PC-3 (cell line): Measurements from ENCODE around the gene EIF2A. TPM values are rescaled to one million over a fixed set of nuclear protein-coding genes. Genes with fewer than 3 reads are reported as not detected.
"Not testable (repeated sequence)": the region's sequence is repeated elsewhere in the genome, so short reads cannot be mapped to it uniquely, and the experiment has no call there.

Experiments
- ATAC-seq: fragments of 200-7000 bp; cut with Tn5 transposase; 2 replicates; pipeline ENCODE4 v1.9.1; 2020; ENCODE audit warnings: mild to moderate bottlenecking, moderate library complexity
- BruUV-seq: library from RNA; stranded (reverse); fragments of 400-500 nt; replicated peaks from 2 replicates; lab custom pipeline; 2021; lab: Mats Ljungman, UMichigan
- CTCF ChIA-PET: fragments of 300-600 bp; sonication (Branson Sonifier 250); formaldehyde crosslinking; loops from one replicate; lab custom pipeline; 2022; ENCODE audit warnings: antibody characterized with exemption; lab: Charles Lee
- POLR2A ChIA-PET: fragments of 300-600 bp; sonication (Branson Sonifier 250); formaldehyde crosslinking; loops from one replicate; lab custom pipeline; 2022; ENCODE audit warnings: antibody characterized with exemption; ENCODE audit not compliant: unreplicated experiment; lab: Charles Lee
- DNase-seq: peaks from one replicate; pipeline ENCODE4 v3.0.0-alpha.2; 2015
- H2AFZ ChIP-seq: fragments of 300-600 bp; sonication (generic); 2 replicates; pipeline ENCODE4 v1.6.0; 2016; ENCODE audit warnings: antibody characterized with exemption, low read length
- H3F3A ChIP-seq: fragments of 300-600 bp; sonication (generic); one replicate; pipeline ENCODE4 v1.6.0; 2017; ENCODE audit warnings: antibody characterized with exemption, low read length, control low read depth, mild to moderate bottlenecking; ENCODE audit not compliant: unreplicated experiment
- H3K27ac ChIP-seq: fragments of 300-600 bp; sonication (generic); 2 replicates; pipeline ENCODE4 v1.5.1; 2016; ENCODE audit warnings: mild to moderate bottlenecking, low read length
- H3K27me3 ChIP-seq: fragments of 300-600 bp; sonication (generic); 2 replicates; pipeline ENCODE4 v1.6.1; 2016; ENCODE audit warnings: low read length, mixed read lengths
- H3K36me3 ChIP-seq: fragments of 300-600 bp; sonication (generic); 2 replicates; pipeline ENCODE4 v1.6.1; 2016; ENCODE audit warnings: low read depth, mixed run types, low read length, mixed read lengths
- H3K4me1 ChIP-seq: fragments of 300-600 bp; sonication (generic); 2 replicates; pipeline ENCODE4 v1.5.1; 2016; ENCODE audit warnings: low read length; ENCODE audit not compliant: insufficient read depth
- H3K4me2 ChIP-seq: fragments of 300-600 bp; sonication (generic); 2 replicates; pipeline ENCODE4 v1.6.0; 2016; ENCODE audit warnings: low read length
- H3K4me3 ChIP-seq: fragments of 300-600 bp; sonication (generic); 2 replicates; pipeline ENCODE4 v1.5.1; 2016; ENCODE audit warnings: mild to moderate bottlenecking, low read length, mixed read lengths
- H3K79me2 ChIP-seq: fragments of 300-600 bp; sonication (generic); 2 replicates; pipeline ENCODE4 v1.6.1; 2017; ENCODE audit warnings: low read length, mixed read lengths
- H3K9ac ChIP-seq: fragments of 300-600 bp; sonication (generic); 2 replicates; pipeline ENCODE4 v1.6.0; 2016; ENCODE audit warnings: mild to moderate bottlenecking, low read length
- H3K9me2 ChIP-seq: fragments of 300-600 bp; sonication (generic); replicated peaks from 2 replicates; pipeline ENCODE4 v1.6.1; 2016; ENCODE audit warnings: mixed run types, low read length, mixed read lengths
- H3K9me3 ChIP-seq: fragments of 300-600 bp; sonication (generic); 2 replicates; pipeline ENCODE4 v1.6.1; 2016; ENCODE audit warnings: low read length, mixed read lengths
- H4K20me1 ChIP-seq: fragments of 300-600 bp; sonication (generic); 2 replicates; pipeline ENCODE4 v1.6.1; 2016; ENCODE audit warnings: low read length, mixed read lengths
- CTCF ChIP-seq: fragments of 300-600 bp; sonication (generic); conservative IDR thresholded peaks from 2 replicates; pipeline ENCODE4 v1.5.1; 2017; ENCODE audit warnings: antibody characterized with exemption, low read depth, mild to moderate bottlenecking, low read length
- EZH2 ChIP-seq: fragments of 300-600 bp; sonication (generic); IDR thresholded peaks from one replicate; pipeline ENCODE4 v1.6.1; 2017; ENCODE audit warnings: antibody characterized with exemption, mild to moderate bottlenecking, low read length; ENCODE audit not compliant: unreplicated experiment
- EZH2phosphoT487 ChIP-seq: fragments of 300-600 bp; sonication (generic); IDR thresholded peaks from 2 replicates; pipeline ENCODE4 v1.6.1; 2018; ENCODE audit warnings: mild to moderate bottlenecking, antibody characterized with exemption, low read length, borderline replicate concordance
- intact Hi-C: fragments of 100-400 bp; cut with micrococcal nuclease; formaldehyde crosslinking; loops from 2 replicates; pipeline ENCODE4 v1.9.0; 2023
- total RNA-seq: library from RNA; depleted of rRNA; stranded (reverse); fragments of >200 nt; gene quantifications from 2 replicates; pipeline ENCODE4 v1.2.3, GENCODE V29; 2014

Gene EIF2A
- total RNA-seq, 1 experiment from 2014 or later: 92.4 TPM

GRCh38 chr3:150613709-150614480 lies 67.3 kb downstream of the EIF2A start:
- BruUV-seq: no TSS peak
- Histone ChIP-seq H3K4me2 (no peak overlapping the region), H3K9ac (no peak overlapping the region), H3K4me1 (peaks cover 9% of the 10 kb centered on the region; the same call in 1 of the 2 replicates), H3K36me3 (peaks cover 30% of the 10 kb centered on the region), H4K20me1 (peaks cover 35% of the 10 kb centered on the region), H2AFZ (no peak overlapping the region), H3K9me3 (no peaks in the 10 kb centered on the region), H3K4me3 (no peak overlapping the region), H3F3A (no peaks in the 10 kb centered on the region), H3K27ac (no peak overlapping the region), H3K79me2 (peaks cover 81% of the 10 kb centered on the region), H3K27me3 (no peaks in the 10 kb centered on the region), H3K9me2 (no peaks in the 10 kb centered on the region)
- ChIA-PET POLR2A (no interaction called here), CTCF (no interaction called here)
- TF ChIP-seq CTCF: no peak
- no peak for TF ChIP-seq EZH2phosphoT487
- TF ChIP-seq EZH2: no peak
- DNase-seq (no peak), ATAC-seq (no peak)
- intact Hi-C loops: no loop called here

GRCh38 chr3:150620002-150620689 lies 73.6 kb downstream of the EIF2A start:
- H3K9me2 ChIP-seq: no peaks in the 10 kb centered on the region
- BruUV-seq: no TSS peak
- 0 out of 2 replicates have a peak, but pooled peaks cover 6% of the 10 kb centered on the region for H4K20me1 ChIP-seq
- H3K9me3 ChIP-seq: no peaks in the 10 kb centered on the region
- no peaks in the 10 kb centered on the region for H3K27me3 ChIP-seq
- H3K9ac ChIP-seq: no peak overlapping the region
- no peak overlapping the region for H3K4me2 ChIP-seq
- ATAC-seq (peak; percentile 72), DNase-seq (peak; percentile 31)
- H3K4me3 ChIP-seq: no peak overlapping the region
- intact Hi-C loops: no loop called here
- TF ChIP-seq EZH2 (no peak), CTCF (no peak), EZH2phosphoT487 (no peak)
- H3K4me1 ChIP-seq: no peaks in the 10 kb centered on the region; the same call in 1 of the 2 replicates
- POLR2A ChIA-PET: no interaction called here
- H3K27ac ChIP-seq: no peak overlapping the region
- H3K79me2 ChIP-seq: peaks cover 78% of the 10 kb centered on the region
- no peak overlapping the region for H2AFZ ChIP-seq
- CTCF ChIA-PET: no interaction called here
- no peaks in the 10 kb centered on the region for H3F3A ChIP-seq
- H3K36me3 ChIP-seq: peaks cover 8% of the 10 kb centered on the region

- H3K36me3 ChIP-seq: peaks cover 27% of the 10 kb centered on the region
- ATAC-seq: peak; percentile 36; the same call in 1 of the 2 replicates
- H3K9me3 ChIP-seq, DNase-seq, BruUV-seq, CTCF ChIA-PET, H3K4me3 ChIP-seq, H3K9ac ChIP-seq, H4K20me1 ChIP-seq, H3F3A ChIP-seq, H3K4me2 ChIP-seq, H2AFZ ChIP-seq, H3K9me2 ChIP-seq, H3K27me3 ChIP-seq, H3K27ac ChIP-seq, H3K4me1 ChIP-seq: not testable (repeated sequence)
- POLR2A ChIA-PET: interaction anchor here (0.5 kb wide), 1 partner anchor 140 kb away, joined by 7 read pairs; the partner anchor contains the start of gene SIAH2
- intact Hi-C loops: loop anchor here (2.0 kb wide), 1 partner anchor 18 kb away; no protein-coding TSS in a partner anchor
- H3K79me2 ChIP-seq: peaks cover 66% of the 10 kb centered on the region
Observed at GRCh38 chr3:150622955-150623354, 76.4 kb downstream of the EIF2A start.
